Stimulated activated naive B cell treated with anti-CD40 and anti-IgM and Interleukin-4, amounts not matched to agents 10 μg/mL and 1 μg/mL and 100 μg/mL, for 72 hours (primary cell): ENCODE measurements around the gene MUC22.
"Not testable (repeated sequence)": the region's sequence is repeated elsewhere in the genome, so short reads cannot be mapped to it uniquely, and the experiment has no call there.

Experiments
- ATAC-seq, 2 donors: fragments of 150-1000 bp; cut with Tn5 transposase; replicated peaks; 2 replicates each; pipeline ENCODE4 v1.10.0; 2021; ENCODE audit warnings: moderate library complexity in 1 of 2
- DNase-seq: peaks from one replicate; pipeline ENCODE4 v3.0.0; 2021
- H3K27ac Mint-ChIP-seq: one replicate; pipeline ENCODE4 v1.8.0; 2022; ENCODE audit warnings: mild to moderate bottlenecking, mixed read lengths
- H3K27me3 Mint-ChIP-seq, 2 donors: one replicate each; pipeline ENCODE4 v1.8.0; 2022; ENCODE audit warnings: mixed read lengths in 2 of 2
- H3K36me3 Mint-ChIP-seq, 2 donors: one replicate each; pipeline ENCODE4 v1.8.0; 2022; ENCODE audit warnings: mixed read lengths in 2 of 2, mild to moderate bottlenecking in 1 of 2
- H3K4me1 Mint-ChIP-seq, 2 donors: one replicate each; pipeline ENCODE4 v1.8.0; 2022; ENCODE audit warnings: mixed read lengths in 2 of 2, mild to moderate bottlenecking in 1 of 2
- H3K4me3 Mint-ChIP-seq, 2 donors: one replicate each; pipeline ENCODE4 v1.8.0; 2022; ENCODE audit warnings: mild to moderate bottlenecking in 2 of 2, mixed read lengths in 2 of 2, moderate library complexity in 1 of 2
- H3K9me3 Mint-ChIP-seq, 2 donors: one replicate each; pipeline ENCODE4 v1.8.0; 2022; ENCODE audit warnings: mixed read lengths in 2 of 2, mild to moderate bottlenecking in 1 of 2

Gene MUC22

DNA sequence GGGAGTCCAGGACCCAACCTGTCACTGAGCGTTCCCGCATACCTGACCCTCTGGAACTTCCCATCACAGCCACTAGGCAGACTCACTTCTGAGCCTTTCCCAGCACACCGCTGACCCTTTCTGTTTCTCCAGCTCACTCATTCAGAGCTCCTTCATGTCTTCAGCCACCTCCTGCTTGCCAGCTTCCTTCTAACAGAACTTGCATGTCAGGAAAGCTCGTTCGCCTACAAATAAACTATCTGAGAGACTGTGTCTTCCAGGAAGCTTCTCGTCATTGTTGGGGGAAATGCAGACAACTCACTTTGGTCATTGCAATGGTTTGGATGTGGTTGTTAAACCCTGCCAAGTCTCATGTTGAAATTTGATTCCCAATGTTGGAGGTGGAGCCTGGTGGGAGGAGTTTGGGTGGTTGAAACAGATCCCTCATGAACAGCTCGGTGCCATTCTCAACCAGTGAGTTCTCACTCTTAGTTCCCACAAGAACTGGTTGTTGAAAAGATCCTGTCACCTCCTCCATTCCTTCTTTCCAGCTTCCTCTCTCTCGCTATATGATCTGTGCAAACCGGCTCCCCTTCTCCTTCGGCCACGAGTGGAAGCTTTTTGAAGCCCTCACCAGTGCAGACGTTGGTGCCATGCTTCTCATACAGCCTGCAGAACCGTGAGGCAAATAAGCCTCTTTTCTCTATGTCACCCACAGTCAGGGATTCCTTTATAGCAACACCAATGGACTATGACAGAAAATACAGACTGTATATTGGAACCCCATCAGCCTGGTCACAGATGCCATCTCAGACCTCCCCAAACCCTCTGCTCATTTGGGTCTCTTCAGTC, 28.1 kb upstream of the MUC22 start:
- Mint-ChIP-seq H3K27me3 (peaks cover 50 to 52% of the 10 kb centered on the region in 2 donors), H3K4me3 (no peak overlapping the region), H3K36me3 (no peaks in the 10 kb centered on the region), H3K4me1 (no peaks in the 10 kb centered on the region), H3K9me3 (no peaks in the 10 kb centered on the region), H3K27ac (no peak overlapping the region)
- DNase-seq (no peak), ATAC-seq (no peak)

DNA sequence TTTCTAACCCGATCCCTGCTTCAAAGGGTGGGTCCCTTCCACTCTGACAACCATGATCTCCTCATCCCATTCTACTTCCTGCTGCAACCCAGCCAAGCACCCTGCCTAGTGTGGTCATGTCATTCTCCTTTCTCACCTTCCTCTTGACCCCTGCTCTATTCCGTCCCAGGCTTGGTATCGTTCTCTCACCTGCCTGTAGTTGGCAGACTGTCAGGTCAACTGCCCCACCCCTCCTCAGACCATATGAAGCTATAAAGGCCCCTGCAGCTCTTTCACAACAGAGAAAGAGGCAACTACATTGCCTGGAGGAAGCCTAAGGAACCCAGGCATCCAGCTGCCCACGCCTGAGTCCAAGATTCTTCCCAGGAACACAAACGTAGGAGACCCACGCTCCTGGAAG, 26.8 kb upstream of the MUC22 start, which contains the start of gene MUC21:
TSS of gene MUC21 (plus strand) at position 280 of the 400 bp plus-strand sequence. CDS start 241 bp downstream, outside the sequence.
- Mint-ChIP-seq H3K9me3 (no peaks in the 10 kb centered on the region), H3K4me3 (no peak within 1 kb of the TSS), H3K27ac (no peak within 1 kb of the TSS), H3K4me1 (no peaks in the 10 kb centered on the region), H3K27me3 (peaks cover 50 to 52% of the 10 kb centered on the region in 2 donors), H3K36me3 (no peaks in the 10 kb centered on the region)
- DNase-seq (no peak), ATAC-seq (no peak)

- no peak overlapping the region for H3K27ac Mint-ChIP-seq
- no peak for ATAC-seq
- H3K4me3 Mint-ChIP-seq: no peak overlapping the region
- peaks cover 50 to 52% of the 10 kb centered on the region in 2 donors for H3K27me3 Mint-ChIP-seq
- no peaks in the 10 kb centered on the region for H3K36me3 Mint-ChIP-seq
- no peak for DNase-seq
- no peaks in the 10 kb centered on the region for H3K9me3 Mint-ChIP-seq
- peaks cover 4 to 6% of the 10 kb centered on the region in 2 donors for H3K4me1 Mint-ChIP-seq
Measured at GRCh38 chr6:30985490-30985889, 24.8 kb upstream of the MUC22 start.

DNA sequence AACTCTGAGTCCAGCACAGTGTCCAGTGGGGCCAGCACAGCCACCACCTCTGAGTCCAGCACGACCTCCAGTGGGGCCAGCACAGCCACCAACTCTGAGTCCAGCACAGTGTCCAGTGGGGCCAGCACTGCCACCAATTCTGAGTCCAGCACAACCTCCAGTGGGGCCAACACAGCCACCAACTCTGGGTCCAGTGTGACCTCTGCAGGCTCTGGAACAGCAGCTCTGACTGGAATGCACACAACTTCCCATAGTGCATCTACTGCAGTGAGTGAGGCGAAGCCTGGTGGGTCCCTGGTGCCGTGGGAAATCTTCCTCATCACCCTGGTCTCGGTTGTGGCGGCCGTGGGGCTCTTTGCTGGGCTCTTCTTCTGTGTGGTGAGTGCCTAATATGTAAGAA, 23.0 kb upstream of the MUC22 start:
- Mint-ChIP-seq H3K27ac (no peak overlapping the region), H3K9me3 (no peaks in the 10 kb centered on the region), H3K4me1 (peaks cover 4 to 10% of the 10 kb centered on the region in 2 donors), H3K27me3 (peaks cover 40% of the 10 kb centered on the region in 2 donors), H3K36me3 (no peaks in the 10 kb centered on the region), H3K4me3 (no peak overlapping the region)
- DNase-seq: no peak
- no peak for ATAC-seq

- ATAC-seq (no peak), DNase-seq (no peak)
- Mint-ChIP-seq H3K4me1 (peaks cover 4 to 10% of the 10 kb centered on the region in 2 donors), H3K27ac (no peak overlapping the region), H3K27me3 (peaks cover 30% of the 10 kb centered on the region in 2 donors), H3K9me3 (no peaks in the 10 kb centered on the region), H3K4me3 (no peak overlapping the region), H3K36me3 (no peaks in the 10 kb centered on the region)
Measured at GRCh38 chr6:30988209-30988825, 22.0 kb upstream of the MUC22 start.

- H3K4me3 Mint-ChIP-seq: no peak overlapping the region
- H3K27me3 Mint-ChIP-seq: peaks cover 14 to 18% of the 10 kb centered on the region in 2 donors
- no peaks in the 10 kb centered on the region for H3K9me3 Mint-ChIP-seq
- peaks cover 4 to 10% of the 10 kb centered on the region in 2 donors for H3K4me1 Mint-ChIP-seq
- H3K36me3 Mint-ChIP-seq: no peaks in the 10 kb centered on the region
- DNase-seq (no peak), ATAC-seq (peak in 1 of 2 donors; percentile 29)
- no peak overlapping the region for H3K27ac Mint-ChIP-seq
Measured at GRCh38 chr6:30990422-30991086, 19.7 kb upstream of the MUC22 start.

GRCh38 chr6:30991891-30992290, 18.4 kb upstream of the MUC22 start:
- ATAC-seq (no peak), DNase-seq (no peak)
- Mint-ChIP-seq H3K4me1 (peaks cover 4 to 10% of the 10 kb centered on the region in 2 donors), H3K4me3 (no peak overlapping the region), H3K9me3 (no peaks in the 10 kb centered on the region), H3K27me3 (peaks cover 7 to 9% of the 10 kb centered on the region in 2 donors), H3K27ac (no peak overlapping the region), H3K36me3 (no peaks in the 10 kb centered on the region)

DNA sequence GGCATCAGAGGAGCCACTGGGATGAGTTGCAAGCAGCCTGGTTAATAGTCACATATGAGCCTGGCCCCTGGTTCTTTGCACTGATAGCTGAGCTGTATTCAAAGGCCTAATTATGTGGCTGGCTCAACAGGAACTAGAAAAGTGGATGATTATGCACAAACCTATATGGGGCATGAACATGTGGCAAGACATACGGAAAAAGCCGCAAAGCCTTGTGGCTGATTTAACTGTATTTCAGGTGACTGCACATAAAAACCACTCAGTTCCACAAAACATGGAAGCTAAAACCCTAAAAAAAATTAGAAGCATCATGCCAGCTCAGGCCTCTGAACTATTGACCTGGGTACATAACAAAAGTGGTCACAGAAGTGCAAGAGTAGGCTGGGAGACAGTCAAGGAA, 13.0 kb upstream of the MUC22 start:
- no peak overlapping the region for H3K4me3 Mint-ChIP-seq
- peaks cover 12 to 19% of the 10 kb centered on the region in 2 donors for H3K27me3 Mint-ChIP-seq
- DNase-seq (no peak), ATAC-seq (no peak)
- no peak overlapping the region for H3K27ac Mint-ChIP-seq
- peaks cover 2 to 3% of the 10 kb centered on the region in 2 donors for H3K9me3 Mint-ChIP-seq
- peaks cover 0 to 1% of the 10 kb centered on the region in 2 donors for H3K4me1 Mint-ChIP-seq
- peaks cover 0 to 3% of the 10 kb centered on the region in 2 donors for H3K36me3 Mint-ChIP-seq

GRCh38 chr6:30998785-30999184, 11.5 kb upstream of the MUC22 start:
- DNase-seq (no peak), ATAC-seq (no peak)
- no peak overlapping the region for H3K27ac Mint-ChIP-seq
- peaks cover 2 to 3% of the 10 kb centered on the region in 2 donors for H3K9me3 Mint-ChIP-seq
- peaks cover 0 to 1% of the 10 kb centered on the region in 2 donors for H3K4me1 Mint-ChIP-seq
- peaks cover 0 to 3% of the 10 kb centered on the region in 2 donors for H3K36me3 Mint-ChIP-seq
- no peak overlapping the region for H3K4me3 Mint-ChIP-seq
- peaks cover 18 to 27% of the 10 kb centered on the region in 2 donors for H3K27me3 Mint-ChIP-seq

- not testable (repeated sequence) for H3K36me3 Mint-ChIP-seq
Measured at GRCh38 chr6:31000067-31000860, 10.0 kb upstream of the MUC22 start.

DNA sequence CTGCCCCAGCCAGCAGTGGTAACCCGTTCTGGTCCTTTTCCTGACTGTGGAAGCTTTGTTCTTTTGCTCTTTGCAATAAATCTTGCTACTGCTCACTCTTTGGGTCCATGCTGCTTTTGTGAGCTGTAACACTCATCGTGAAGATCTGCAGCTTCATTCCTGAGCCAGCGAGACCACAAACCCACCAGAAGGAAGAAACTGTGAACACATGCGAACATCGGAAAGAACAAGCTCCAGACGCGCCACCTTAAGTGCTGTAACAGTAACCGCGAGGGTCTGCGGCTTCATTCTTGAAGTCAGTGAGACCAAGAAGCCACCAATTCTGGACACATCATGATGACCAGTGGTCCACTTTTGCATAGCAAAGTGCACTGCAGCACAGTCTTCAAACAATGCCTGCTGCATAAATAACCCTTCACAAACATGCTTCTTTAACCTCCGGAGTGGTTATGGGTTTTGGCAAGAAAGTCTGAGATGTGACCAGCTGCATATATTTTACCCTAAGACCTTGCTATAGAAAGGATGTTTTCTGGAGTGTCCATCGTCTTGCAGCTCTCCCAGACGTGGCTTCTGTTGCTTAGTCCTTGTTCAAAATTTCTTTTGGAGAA, 8.9 kb upstream of the MUC22 start:
- Mint-ChIP-seq H3K36me3 (peaks cover 0 to 3% of the 10 kb centered on the region in 2 donors), H3K9me3 (peaks cover 2 to 3% of the 10 kb centered on the region in 2 donors), H3K27ac (peak overlapping the region; percentile 31), H3K4me1 (peaks cover 0 to 8% of the 10 kb centered on the region in 2 donors), H3K4me3 (no peak overlapping the region), H3K27me3 (peaks cover 21 to 31% of the 10 kb centered on the region in 2 donors)
- DNase-seq: no peak
- ATAC-seq: no peak

More at GRCh38 chr6:31000067-31000860, 10.0 kb upstream of the MUC22 start:
- not testable (repeated sequence) for ATAC-seq, DNase-seq, H3K27ac Mint-ChIP-seq, H3K9me3 Mint-ChIP-seq, H3K4me3 Mint-ChIP-seq, H3K4me1 Mint-ChIP-seq
- H3K27me3 Mint-ChIP-seq: peaks cover 18 to 27% of the 10 kb centered on the region in 2 donors

- H3K27ac Mint-ChIP-seq: no peak overlapping the region
Measured at GRCh38 chr6:31002471-31002870, 7.8 kb upstream of the MUC22 start.

GRCh38 chr6:31004794-31005193, 5.5 kb upstream of the MUC22 start:
- H3K27ac Mint-ChIP-seq: no peak overlapping the region
- H3K27me3 Mint-ChIP-seq: peaks cover 34 to 51% of the 10 kb centered on the region in 2 donors
- peaks cover 0 to 8% of the 10 kb centered on the region in 2 donors for H3K4me1 Mint-ChIP-seq
- H3K4me3 Mint-ChIP-seq: no peak overlapping the region
- H3K9me3 Mint-ChIP-seq: peaks cover 2 to 3% of the 10 kb centered on the region in 2 donors
- peaks cover 0 to 3% of the 10 kb centered on the region in 2 donors for H3K36me3 Mint-ChIP-seq
- ATAC-seq: peak; percentile 4 to 16
- DNase-seq: no peak

More at GRCh38 chr6:31002471-31002870, 7.8 kb upstream of the MUC22 start:
- no peak for ATAC-seq
- Mint-ChIP-seq H3K4me1 (peaks cover 0 to 8% of the 10 kb centered on the region in 2 donors), H3K9me3 (peaks cover 2 to 3% of the 10 kb centered on the region in 2 donors), H3K4me3 (no peak overlapping the region), H3K36me3 (peaks cover 0 to 3% of the 10 kb centered on the region in 2 donors), H3K27me3 (peaks cover 25 to 35% of the 10 kb centered on the region in 2 donors)
- no peak for DNase-seq
